ENCODE data around the gene CFAP46. TPM values are rescaled to one million over a fixed set of nuclear protein-coding genes. Genes with fewer than 3 reads are reported as not detected.

Gene CFAP46
- total and polyA plus RNA-seq, 2 of the 4 experiments (the other 2 are of a cell fraction) = 1.3 to 1.8 TPM

- dilution Hi-C loops (cut with HindIII; ENCODE audit: low sequenced_read_pairs, unreplicated experiment) = no loop called here
- in situ Hi-C loops (cut with MboI; ENCODE audit: low sequenced_read_pairs) = no loop called here
- Histone ChIP-seq H3K79me1 (ENCODE audit: low read depth in 1 of 2, low read length in 2 of 2) (no peaks in the 10 kb centered on the region), H2BK120ac (ENCODE audit: low read depth, low read length) (no peak overlapping the region), H4K91ac (ENCODE audit: insufficient read depth, low read depth, low read length) (no peak overlapping the region), H2AK9ac (replicated peaks; ENCODE audit: low read depth, low read length, poor library complexity) (no peak overlapping the region), H4K8ac (ENCODE audit: low read depth in 2 of 2, low read length in 2 of 2) (no peak overlapping the region), H3K27ac (ENCODE audit: insufficient read depth, low read length) (no peak overlapping the region), H3K56ac (ENCODE audit: extremely low read depth, insufficient read depth, low read length) (no peak overlapping the region), H3K9me1 (ENCODE audit: insufficient read depth, low read length) (no peaks in the 10 kb centered on the region), H2AFZ (replicated peaks; ENCODE audit: low read length, poor library complexity) (no peak overlapping the region), H4K20me1 (ENCODE audit: insufficient read depth, low read length) (no peaks in the 10 kb centered on the region), H2BK20ac (ENCODE audit: low read depth, low read length) (no peak overlapping the region), H3K4me1 (ENCODE audit: control insufficient read depth, insufficient read depth, low read length) (no peaks in the 10 kb centered on the region), H3K4me2 (ENCODE audit: low read depth, low read length) (no peak overlapping the region), H3K27me3 (ENCODE audit: control insufficient read depth, insufficient read depth, low read length) (peaks cover 28% of the 10 kb centered on the region), H4K5ac (ENCODE audit: low read depth, low read length) (no peak overlapping the region), H3K18ac (ENCODE audit: low read depth, low read length) (no peak overlapping the region), H3K9ac (ENCODE audit: low read depth, low read length) (no peak overlapping the region), H2AK5ac (ENCODE audit: low read depth, low read length) (no peak overlapping the region), H3K4me3 (ENCODE audit: insufficient read depth, low read depth, low read length) (no peak overlapping the region), H3K4ac (ENCODE audit: low read depth, low read length) (no peak overlapping the region), H3K9me3 (ENCODE audit: control insufficient read depth, insufficient read depth, low read length) (peaks cover 2% of the 10 kb centered on the region), H2BK5ac (ENCODE audit: low read depth, low read length, poor library complexity, severe bottlenecking) (no peak overlapping the region), H3K14ac (replicated peaks; ENCODE audit: low read depth, low read length) (no peak overlapping the region), H3K36me3 (ENCODE audit: control insufficient read depth, insufficient read depth, low read length) (no peaks in the 10 kb centered on the region), H3K23ac (ENCODE audit: low read depth, low read length) (no peak overlapping the region), H2BK15ac (ENCODE audit: low read depth, low read length) (no peak overlapping the region)
- DNase-seq = no peak
- no CpG with 5 or more reads among the region's 2 CpGs for WGBS, 2 experiments (ENCODE audit: extremely low coverage in 2 of 2, insufficient read length in 1 of 2)
- BruUV-seq (replicated peaks) = no TSS peak
- no peak for ATAC-seq (ENCODE audit: low read depth)
- POLR2A ChIA-PET (ENCODE audit: unreplicated experiment) = no interaction called here
- intact Hi-C loops (cut with micrococcal nuclease) = no loop called here
- CTCF ChIA-PET = no interaction called here
- no peak for TF ChIP-seq CHD1 (IDR thresholded peaks at IDR 0.05; ENCODE audit: low read depth, low read length)
Observed at GRCh38 chr10:132875435-132875834, 66.9 kb downstream of the CFAP46 start.
